DMS153 treated with DMSO at 0.1 percent for 48 hours (cell line): ENCODE results near the gene STPG1.

ENCODE experiments used
- DNase-seq: peaks from one replicate; lab custom pipeline; 2025; ENCODE audit not compliant: unreplicated experiment; lab: John Stamatoyannopoulos, UW

STPG1 gene

DNA sequence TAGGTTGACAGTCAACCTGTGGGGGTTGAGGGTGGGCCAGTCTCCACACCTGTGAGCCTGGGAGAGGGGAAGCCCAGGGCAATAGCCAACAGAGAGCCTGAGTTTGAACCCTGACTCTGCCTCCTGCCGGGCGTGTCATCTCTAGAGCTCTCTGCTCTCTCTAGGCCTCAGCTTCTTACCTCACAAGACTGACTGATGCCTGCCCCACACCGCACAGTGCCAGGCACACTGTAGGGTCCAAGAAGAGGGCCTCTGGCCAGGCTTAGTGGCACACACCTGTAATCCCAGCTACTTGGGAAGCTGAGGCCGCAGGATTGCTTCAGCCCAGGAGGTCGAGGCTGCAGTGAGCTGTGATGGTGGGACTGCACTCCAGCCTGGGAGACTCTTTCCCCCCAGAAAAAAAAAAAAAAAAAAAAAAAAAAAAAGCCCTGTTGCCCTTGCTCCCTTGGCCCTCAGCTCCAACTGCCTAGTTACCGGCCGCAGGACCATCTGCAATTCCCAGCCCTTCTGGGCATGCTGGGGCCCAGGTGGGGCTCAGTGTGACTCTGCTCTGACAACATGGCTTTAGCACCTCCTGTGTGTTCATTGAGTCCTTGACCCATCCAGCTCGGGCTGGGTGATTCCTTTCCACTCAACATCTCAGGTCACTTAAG lies 69.4 kb downstream of the STPG1 start:
- no peak for DNase-seq

DNA sequence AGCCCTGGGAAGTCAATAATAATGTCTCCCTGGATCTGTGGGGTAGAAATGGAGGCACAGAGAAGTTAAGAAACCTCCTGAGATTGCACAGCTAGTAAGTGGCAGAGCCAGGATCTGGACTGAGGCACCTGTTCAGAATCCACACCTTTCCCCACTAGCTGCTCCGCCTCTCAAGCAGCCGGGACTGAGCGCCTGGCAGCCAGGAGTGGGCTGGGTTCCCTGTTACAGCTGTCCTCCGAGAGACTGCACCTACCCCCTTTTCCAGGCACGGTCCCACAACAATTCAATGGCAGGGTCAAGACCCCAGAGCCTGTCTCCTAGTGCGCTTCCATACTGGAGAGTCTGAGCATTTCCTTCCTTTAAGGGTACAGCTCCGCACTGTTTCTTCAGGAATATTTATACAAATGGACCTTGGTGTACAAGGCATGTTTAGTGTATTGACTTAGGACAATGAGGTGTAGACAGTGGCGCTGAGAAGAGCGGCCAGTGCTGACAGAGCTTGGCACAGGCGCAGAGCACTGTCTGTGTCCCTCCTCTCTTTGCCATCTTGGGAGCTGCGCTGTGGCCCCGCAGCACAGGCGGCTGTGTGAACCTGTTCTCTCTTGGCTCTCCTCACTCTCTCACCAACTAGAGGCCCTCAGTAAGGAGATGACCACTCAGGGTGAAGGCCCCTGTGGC lies 70.0 kb downstream of the STPG1 start:
- no peak for DNase-seq

DNA sequence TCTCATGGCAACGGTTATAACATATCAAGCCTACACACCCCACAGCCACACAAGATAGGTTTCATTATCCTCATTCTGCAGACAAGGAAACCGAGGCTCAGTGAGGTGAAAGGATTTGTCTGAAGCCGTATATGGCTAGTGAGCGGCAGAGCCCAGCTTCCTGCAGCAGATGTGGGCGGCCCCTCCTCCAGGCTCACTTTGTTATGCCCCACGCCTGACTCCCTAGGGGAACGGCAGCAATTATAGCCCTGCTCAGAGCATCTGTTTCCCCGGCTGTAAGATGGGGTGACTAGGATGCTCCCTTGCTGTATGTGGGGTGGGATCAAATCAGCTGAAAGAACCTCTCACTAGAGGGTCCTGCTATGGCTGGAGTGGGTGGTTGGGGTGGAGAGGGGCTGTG lies 72.3 kb downstream of the STPG1 start:
- DNase-seq, result no peak

DNA sequence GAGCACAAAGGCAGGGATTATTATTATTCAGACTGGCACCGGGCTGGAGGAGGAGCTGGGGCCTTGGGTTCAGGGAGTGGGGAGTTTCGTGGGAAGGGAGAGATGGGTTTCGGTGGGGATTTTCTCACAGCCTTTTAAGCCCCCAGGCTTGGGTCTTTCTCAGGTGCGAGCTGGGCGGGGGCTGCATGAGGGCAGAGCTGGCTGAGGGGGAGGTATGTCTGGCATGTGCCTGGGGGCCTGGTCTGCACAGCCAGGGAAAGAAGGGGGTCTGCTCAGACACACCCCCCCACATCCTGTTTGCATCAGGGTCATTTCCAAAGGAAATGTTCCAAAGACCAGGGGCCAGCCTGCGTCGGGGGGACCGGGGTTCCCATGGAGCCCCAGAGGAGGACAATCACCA lies 72.8 kb downstream of the STPG1 start:
- no peak for DNase-seq

DNA sequence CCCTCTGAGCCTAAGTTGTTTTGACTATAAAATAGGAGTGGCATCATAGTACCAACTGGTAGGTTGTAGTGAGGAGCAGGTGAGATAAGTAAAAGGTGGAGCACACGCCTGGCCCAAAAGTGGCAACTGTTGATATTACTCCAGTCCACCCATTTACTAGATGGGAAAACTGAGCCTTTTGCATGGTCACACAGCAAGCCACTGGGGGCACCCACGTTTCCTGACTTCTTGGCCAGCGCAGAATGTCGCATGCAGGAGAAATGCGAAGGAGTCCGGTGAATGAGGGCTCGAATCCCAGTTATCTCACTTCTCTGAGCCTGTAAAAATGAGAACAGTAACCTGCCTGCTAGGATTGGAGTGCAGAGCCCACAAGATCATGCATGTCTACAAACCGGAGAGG lies 73.6 kb downstream of the STPG1 start:
- DNase-seq, result no peak

DNA sequence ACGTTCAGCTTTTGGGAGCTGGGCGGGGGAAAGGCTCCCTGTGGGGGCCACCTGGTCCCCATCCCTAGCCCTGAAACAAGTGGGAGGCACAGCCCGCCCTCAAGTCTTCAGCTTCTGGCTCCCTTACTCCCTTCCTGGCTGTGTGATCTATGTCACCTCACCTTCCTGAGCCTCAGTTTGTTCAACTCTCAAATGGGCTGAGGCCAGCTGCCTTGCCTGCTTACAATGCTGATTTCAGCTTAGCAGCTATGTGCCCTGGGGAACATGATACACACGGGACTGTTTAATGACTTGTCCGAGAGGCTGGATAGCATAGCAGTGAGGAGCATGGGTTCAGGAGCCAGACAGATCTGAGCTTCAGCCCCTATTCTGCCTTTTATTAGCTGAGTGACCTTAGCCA lies 75.1 kb downstream of the STPG1 start:
- DNase-seq, result no peak

DNA sequence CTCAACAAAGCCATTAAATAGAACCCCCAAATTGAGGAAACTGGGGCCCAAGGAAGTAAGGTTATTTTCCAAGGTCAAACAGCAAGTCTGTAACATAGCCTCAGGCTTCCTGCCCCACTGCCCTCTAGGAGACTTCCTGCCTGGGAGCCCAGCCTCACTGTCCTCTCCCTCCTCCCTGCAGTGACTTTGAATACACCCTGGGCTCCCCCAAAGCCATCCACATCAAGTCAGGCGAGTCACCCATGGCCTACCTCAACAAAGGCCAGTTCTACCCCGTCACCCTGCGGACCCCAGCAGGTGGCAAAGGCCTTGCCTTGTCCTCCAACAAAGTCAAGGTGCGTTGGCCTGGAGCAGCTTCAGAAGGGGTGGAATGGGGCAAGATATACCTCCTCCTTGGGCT lies 76.1 kb downstream of the STPG1 start:
- no peak for DNase-seq

DNA sequence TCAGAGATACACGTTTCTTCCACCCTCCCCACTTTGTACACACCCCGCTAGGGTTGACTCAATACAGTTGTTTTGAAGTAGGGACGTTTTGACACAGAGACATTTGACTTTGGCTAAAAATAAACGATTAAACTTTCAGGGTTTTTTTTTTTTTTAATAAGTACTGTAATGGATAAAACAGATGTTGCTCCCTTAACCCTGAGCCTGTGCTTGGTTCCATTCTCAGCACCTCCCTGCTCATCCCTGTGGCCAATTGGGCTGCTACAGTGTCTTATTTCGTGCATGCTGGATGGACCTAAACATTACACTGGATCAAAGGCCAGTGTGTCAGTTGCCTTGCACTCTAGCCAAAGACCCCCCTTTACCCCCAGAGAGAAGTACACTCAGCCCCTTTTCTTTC lies 77.5 kb downstream of the STPG1 start:
- DNase-seq, result no peak

DNA sequence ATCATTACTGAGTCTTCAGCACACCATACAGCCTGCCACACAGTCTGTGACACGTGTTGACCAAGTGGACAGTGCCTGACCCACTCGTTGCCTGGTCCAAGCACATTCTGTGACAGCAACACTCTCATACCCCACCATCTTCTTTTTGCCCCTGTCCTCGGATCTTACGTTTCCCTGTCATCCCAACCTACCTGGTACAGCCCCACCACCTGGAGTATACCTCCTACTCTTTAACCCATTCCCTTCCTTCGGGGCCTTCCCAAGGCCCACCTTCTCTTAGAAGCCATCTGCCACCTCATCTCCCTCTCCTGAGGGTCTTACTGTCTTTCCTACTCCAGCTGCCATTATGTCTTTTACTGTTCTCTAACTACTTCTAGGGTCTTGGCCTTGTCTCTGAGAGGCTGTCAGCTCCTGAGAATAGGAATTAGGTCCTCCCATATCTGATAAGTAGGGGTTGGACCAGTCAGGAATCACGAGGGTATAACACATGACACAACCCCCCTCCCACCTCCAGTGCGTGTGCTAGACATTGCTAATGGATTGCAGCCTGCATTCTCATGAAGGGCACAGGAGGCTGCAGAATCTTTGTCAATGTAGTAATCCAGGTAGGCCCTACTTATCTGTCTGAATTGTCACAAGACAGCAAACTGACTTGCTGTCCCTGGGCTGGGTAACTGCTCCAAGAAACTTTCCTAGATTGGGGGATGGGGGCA lies 81.5 kb downstream of the STPG1 start:
- no peak for DNase-seq

DNA sequence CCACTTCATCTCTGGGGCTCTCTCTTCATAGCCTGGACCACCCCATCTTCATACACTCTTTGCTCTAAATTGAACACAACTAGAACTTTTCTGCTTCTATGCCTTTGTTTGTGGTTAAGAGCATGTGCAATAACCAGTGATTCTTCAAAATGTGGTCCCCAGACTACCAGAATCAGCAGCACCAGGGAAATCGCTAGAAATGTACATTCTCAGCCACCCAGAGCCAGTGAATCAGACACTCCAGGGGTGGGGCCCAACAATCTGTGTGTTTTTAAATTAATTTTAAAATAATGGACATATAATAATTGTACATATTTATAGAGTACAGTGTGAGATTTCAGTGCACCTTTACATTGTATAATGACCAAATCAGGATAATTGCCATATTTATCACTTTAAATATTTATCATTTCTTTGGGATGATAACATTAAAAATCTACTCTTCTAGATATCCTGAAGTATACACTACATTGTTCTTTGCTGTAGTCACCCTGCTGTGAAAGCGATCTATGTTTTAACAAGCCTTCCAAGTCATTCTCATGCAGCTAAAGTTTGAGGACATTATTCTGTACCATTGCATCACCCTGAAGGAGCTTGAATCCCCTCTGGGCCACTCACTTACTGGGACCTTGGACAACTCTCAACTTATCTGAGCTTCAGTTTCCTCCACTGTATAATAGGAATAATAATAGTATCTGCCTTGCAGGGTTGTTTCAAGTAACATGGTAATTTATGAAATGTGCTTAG lies 83.6 kb downstream of the STPG1 start:
- DNase-seq, result no peak

DNA sequence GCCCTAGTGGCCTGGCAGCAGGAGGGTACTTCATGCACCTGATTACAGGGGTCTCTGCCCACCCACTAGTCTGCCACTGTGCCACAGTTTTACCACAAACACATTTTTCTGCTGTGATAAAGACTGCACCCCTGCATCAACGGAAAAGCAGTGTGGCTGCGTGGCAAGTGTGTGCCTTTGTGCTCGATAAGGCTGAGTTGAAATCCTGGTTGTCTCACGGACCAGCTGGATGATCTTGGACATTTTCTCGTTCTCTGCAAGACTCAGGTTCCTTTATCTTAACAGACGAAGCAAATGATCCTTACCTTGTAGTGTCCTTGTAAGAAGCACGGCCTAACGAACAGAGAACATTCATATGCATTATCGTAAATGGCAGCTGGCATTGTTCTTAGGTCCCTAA lies 84.3 kb downstream of the STPG1 start:
- DNase-seq, result no peak

DNA sequence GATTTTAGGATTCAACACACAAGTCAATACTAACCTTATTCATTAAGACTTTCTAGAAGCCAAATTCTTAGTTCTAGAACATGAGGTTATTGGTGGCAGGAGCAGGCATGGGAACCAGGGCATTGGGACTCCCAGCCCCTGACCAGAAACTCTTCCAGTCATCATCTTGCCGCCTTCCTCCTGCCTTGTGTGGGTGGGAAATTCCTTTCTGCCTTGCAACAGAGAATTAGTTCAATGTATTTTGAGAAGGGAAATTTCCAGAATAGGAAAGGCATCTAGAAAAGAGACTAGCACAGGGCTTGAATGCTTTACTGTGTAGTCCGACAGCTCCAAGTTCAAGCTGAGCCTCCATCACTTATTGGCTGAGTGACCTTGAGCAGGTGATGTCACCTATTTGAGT lies 85.7 kb downstream of the STPG1 start:
- DNase-seq, result no peak

DNA sequence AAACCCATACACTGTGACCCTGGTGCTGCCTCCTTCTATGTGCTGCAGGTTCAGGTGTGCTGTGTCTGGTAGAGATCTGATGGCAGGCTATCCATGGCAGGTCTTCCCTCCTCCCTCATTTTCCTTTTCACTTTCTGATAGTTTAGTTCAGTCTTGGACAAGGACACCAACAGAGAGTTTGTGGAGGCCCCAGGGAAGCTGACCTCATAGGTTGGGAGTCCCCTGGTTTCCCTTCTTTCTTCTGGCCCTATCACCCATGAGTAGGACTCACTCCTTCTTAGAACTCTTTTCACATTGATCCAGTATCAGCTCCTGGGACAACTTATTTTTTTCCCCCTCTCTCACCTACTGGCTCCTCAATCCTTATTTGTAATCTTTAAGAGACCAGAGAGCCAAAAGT lies 86.1 kb downstream of the STPG1 start:
- no peak for DNase-seq

DNA sequence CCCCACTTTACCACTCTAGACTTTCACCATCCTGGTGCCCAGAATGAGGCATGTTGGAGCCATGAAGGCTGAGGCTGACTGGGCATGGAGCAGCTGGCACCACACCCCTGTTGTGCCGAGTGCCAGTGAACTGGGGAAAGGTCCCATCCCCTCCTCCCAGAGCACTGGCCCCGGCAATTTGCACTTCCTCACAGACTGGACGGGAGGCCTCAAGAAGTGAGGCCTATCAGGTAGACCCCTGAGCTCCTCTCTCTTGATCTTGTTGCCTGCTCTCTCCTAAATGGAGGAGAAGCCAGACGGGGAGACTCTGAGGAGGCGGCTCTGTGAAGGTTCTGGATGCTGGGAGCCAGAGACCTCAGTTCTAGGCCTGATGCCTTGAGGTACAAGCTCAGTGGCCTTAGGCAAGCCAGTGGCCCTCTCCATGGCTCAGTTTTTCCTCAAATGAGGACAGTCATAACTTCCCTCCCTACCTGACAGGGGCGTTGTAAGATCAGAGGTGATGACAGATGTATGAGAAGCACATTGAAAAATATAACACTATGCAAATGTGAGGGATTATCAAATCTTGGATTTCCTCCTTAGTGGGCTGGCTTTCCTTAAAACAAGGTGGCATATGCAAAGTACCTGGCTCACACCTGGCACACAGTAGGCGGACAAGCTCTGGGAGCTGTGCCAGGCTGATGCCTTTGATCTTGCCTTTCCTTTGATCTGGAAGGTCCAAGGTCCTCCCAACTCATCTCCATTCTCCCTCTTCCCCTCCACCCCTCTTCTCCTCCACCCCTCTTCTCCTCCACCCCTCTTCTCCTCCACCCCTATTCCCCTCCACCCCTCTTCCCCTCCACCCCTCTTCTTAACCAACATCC lies 87.8 kb downstream of the STPG1 start:
- DNase-seq, result no peak

DNA sequence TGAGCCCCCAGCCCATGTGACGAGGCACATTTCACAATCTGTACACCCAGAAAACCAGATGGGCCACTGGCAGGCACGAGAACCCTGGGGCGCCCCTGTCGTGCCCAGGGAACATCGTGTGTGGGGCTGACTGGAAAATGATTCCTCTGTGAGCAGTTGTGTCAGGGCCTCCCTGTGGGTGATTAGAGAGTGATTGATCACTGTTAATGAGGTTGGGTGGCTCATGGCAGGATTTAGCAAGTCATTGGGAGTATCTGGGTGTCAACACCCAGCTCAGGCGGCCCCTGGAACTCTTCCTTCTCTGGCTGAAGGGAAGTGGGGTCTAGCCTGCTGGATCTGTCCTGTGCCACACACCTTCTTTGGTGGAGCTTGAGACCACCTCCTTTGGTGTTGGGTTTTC lies 88.7 kb downstream of the STPG1 start:
- no peak for DNase-seq

DNA sequence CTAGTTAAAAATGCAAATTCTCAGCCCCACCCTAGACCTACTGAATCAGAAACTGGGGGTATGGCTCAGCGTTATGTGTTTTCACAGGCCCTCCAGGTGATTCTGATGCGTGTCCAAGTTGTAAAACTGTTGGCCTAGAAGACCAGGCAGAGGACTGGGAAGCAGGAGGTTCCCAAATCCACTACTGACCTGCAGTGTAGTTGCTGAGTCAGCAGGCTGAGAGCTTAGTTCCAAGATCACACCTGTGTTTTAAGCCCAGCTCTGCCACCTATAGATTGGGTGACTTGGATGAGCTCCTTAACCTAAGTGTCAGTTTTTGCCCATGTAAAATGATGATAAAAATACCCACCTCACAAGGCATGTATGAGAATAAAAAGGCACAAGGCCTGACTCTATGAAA lies 90.3 kb downstream of the STPG1 start:
- DNase-seq, result no peak

DNA sequence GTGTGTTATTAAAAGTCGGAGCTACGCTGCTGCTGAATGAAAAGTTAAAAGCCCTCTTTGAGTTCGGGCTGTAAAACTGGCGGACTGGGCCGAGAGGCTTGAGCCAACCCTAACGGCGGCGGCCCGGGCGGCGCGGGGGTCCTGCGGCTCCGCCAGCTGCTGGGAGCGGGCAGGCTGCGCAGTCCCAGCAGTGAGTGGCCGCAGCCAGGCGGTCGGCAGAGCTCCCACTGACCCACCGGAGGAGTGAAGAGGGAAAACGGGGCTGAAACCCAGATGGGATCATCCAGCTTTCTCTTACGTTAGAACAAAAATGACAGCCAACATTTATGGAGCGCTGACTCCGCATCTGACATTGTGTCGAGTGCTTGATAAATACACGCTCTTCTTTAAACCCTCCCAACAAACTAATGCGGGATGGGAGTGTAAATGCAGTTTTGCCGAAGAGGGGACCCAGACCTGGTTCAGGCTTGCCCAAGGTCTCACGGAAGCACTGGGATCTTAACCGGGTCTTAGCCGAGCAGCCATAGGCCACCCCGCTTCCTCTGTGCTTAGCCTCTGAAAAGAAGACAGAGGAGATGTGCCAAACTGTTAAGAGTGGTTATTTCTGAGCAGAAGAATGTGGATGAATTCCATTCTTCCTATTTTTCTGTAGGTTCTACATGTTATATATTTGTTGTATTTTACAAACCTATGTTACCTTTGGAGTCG lies 91.0 kb downstream of the STPG1 start:
- no peak for DNase-seq

DNA sequence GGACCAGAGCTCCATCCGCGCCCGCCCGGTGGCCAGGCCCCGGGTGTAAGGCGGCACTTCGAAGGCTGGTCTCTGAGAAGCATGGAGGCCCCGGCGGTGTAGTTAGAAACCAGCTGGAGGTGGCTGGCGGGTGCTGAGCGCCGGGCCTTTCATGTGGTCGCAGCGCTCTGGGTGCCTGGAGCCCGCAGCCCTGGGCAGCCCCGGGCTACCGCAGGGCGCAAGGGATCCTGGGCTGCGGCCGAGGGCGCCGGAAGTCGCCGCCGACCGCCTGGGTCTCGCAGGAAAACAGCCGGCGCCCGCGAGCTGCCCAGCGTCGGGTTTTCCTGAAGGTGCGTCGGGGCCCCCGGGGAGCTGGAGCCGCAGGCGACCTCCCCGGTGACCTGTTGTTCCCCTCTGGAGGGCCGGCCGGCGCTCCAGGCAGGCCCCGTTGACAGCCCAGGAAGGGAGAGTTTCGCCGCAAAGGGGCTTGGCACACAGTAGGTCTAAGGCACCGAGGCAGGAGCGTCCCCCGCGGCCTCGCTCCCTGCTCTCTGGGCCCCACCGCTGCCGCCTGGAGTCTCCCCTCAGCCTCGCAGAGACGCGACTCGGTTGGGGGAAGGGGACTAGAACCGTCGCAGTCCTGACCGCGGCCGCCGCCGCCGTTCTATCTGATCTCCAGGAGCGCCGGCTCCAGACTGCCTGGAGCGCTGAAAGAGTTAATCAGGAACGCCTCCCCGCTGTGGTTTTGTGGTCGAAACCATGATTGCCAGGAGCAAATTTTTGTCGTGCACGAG lies 91.7 kb downstream of the STPG1 start:
- DNase-seq, result no peak

DNA sequence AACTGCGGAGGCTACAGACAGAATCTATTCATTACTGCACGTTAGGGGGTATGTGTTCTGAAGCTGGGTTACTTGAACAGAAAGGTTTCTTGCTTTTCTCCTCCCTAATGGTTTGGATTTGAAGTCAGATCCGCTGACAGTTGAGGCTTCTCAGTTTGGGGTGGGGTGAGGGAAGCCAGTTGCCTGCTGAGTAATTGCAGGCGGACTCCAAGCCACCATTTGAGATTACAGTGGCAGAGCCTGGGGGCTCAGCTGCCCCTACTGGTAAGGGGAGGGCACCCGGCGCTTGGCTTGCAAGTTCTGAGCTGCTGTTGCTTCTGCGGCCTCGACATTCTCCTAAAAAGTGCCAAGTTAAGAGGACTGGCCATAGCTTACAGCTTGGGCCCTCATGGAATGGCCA lies 92.5 kb downstream of the STPG1 start:
- no peak for DNase-seq

DNA sequence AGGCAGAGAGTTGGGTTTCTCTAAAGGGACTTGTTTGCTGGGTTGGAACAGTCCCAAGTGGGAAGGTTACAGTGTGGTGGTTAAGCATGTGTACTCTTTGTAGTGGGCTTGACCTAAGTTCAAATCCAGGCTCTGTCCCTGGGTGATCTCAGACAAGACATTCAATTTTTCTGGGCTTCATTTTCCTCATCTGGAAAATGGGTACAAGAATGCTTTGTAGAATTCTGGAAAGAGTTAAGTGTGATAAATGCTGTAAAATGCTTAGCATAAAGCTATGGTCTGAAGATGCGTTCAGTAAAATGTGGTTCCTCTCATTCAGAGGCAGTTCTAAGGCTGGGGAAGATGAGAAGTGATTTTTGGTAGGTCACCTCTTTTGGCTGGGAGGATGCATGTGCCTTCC lies 93.6 kb downstream of the STPG1 start:
- no peak for DNase-seq
